GM18507 (cell line): Measurements from ENCODE around the gene NUDT14.

ENCODE experiments used
- DNase-seq: peaks from one replicate; pipeline ENCODE4 v3.0.0; 2011; ENCODE audit warnings: low read depth; ENCODE audit not compliant: insufficient read length; ENCODE audit errors: extremely low spot score
- FAIRE-seq: peaks from 2 replicates; lab custom pipeline; 2011; peaks lifted over from hg19 to GRCh38; lab: Jason Lieb, UNC

NUDT14 gene

DNA sequence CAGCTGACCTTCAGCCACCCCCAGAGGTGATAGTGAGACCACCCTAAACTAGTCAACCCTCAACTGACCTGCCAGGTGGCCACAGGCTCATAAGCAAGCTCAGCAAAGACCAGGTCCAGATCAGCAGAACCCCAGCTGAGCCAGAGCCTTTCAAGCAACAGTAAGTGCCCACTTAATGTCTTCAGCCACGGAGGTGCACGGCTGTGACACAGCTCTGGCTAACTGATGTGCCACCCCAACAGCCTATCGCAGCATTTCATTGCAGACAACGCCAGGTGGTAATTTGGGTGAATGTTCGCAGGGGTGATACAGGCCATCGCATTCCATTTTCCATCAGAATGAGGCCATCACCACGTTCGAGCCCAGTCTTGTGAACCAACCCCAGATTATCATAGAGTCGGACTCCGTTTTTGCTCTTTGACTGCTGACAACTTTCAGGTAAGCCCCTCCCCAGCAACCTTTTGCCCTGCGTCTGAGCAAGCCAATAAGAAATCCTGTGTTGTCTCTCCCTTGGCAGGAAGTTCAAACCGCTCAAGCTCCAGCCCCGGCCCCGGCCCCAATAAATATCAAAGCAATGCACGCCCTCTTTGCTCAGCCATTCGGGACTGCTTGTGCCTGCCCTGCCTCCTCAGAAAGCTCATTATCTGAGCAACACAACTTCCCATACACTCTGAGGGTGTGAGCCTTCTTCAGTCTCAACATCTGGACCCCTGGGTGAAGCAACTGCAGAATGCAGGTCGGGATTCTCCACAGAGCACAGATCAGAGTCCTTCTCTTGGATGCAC is 56.9 kb downstream of the NUDT14 start:
- FAIRE-seq (no peak), DNase-seq (no peak)

DNA sequence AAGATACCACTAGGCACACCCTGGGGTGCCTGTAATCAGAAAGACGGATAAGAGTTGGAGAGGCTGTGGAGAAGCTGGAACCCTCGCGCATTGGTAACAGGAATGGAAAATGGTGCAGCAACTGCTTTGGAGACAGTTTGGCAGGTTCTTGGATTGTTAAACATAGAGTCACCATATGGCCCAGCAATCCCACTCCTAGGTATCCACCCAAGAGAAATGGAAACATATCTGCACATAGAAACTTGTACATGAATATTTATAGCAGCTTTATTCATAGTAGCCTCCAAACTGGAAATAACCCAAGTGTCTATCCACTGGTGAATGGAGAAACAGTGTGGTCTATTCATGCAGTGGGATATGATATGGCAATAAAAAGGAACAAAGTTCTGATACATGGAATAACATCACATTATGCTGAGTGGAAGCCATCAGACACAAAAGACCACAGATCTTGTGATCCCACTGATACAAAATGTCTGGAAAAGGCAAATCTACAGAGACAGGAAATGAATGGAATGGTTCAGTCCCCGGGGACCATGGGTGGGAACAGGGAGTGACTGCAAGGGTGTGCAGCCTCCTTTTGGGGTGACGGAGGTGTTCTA is 57.9 kb downstream of the NUDT14 start:
- FAIRE-seq, result no peak
- DNase-seq, result no peak
